ENCODE results near the gene RUBCNL. TPM values are rescaled to one million over a fixed set of nuclear protein-coding genes. Genes with fewer than 3 reads are reported as not detected.

The RUBCNL gene
- total RNA-seq, 1 donor from 2014 or later: 168 TPM

GRCh38 chr13:46372071-46372470 lies 15.0 kb downstream of the RUBCNL start:
- POLR2A ChIA-PET: interaction anchor here (0.6 to 7.2 kb wide), 7 partner anchors 9 to 32 kb away, joined by 7 to 95 read pairs (median 48); partner anchors contain the start of gene RUBCNL
- H3K27me3 Mint-ChIP-seq: no peaks in the 10 kb centered on the region
- peak overlapping the region; percentile 83 for H3K4me3 Mint-ChIP-seq
- peaks cover 89% of the 10 kb centered on the region for H3K36me3 Mint-ChIP-seq (ENCODE audit: low read depth)
- CTCF ChIA-PET: interaction anchor here (7.9 kb wide), 1 partner anchor 17 kb away, joined by 70 read pairs; the partner anchor contains the start of gene RUBCNL
- no peak for DNase-seq
- intact Hi-C loops (cut with micrococcal nuclease): loop anchor here (10.0 kb wide), 1 partner anchor 293 kb away; no protein-coding TSS in a partner anchor
- no peak for ATAC-seq (ENCODE audit: low read depth)
- peak overlapping the region; percentile 80 for H3K27ac Mint-ChIP-seq
- H3K4me1 Mint-ChIP-seq: peaks cover 94% of the 10 kb centered on the region
- H3K9me3 Mint-ChIP-seq: no peaks in the 10 kb centered on the region
- no peak for TF ChIP-seq CTCF (IDR thresholded peaks at IDR 0.05)

GRCh38 chr13:46369506-46370277 lies 17.4 kb downstream of the RUBCNL start:
- POLR2A ChIA-PET: interaction anchor here (0.5 to 7.2 kb wide), 16 partner anchors 9 to 209 kb away, joined by 3 to 95 read pairs (median 4); partner anchors contain the start of gene RUBCNL
- TF ChIP-seq CTCF (IDR thresholded peaks at IDR 0.05): no peak
- Mint-ChIP-seq H3K27ac (peak overlapping the region; percentile 90), H3K4me3 (peak overlapping the region; percentile 79), H3K36me3 (ENCODE audit: low read depth) (peaks cover 94% of the 10 kb centered on the region), H3K4me1 (peaks cover 77% of the 10 kb centered on the region), H3K9me3 (no peaks in the 10 kb centered on the region), H3K27me3 (no peaks in the 10 kb centered on the region)
- no peak for DNase-seq
- ATAC-seq (ENCODE audit: low read depth): peak; percentile 64
- intact Hi-C loops (cut with micrococcal nuclease): loop anchor here (1.0 to 10.0 kb wide), 5 partner anchors 15 to 295 kb away; partner anchors contain the start of gene RUBCNL
- CTCF ChIA-PET: interaction anchor here (1.0 to 7.9 kb wide), 5 partner anchors 11 to 31 kb away, joined by 4 to 70 read pairs (median 6); partner anchors contain the start of gene RUBCNL

GRCh38 chr13:46367617-46368327 lies 19.3 kb downstream of the RUBCNL start:
- ATAC-seq (ENCODE audit: low read depth) (no peak), DNase-seq (no peak)
- Mint-ChIP-seq H3K27me3 (no peaks in the 10 kb centered on the region), H3K4me3 (no peak overlapping the region), H3K4me1 (peaks cover 58% of the 10 kb centered on the region), H3K9me3 (no peaks in the 10 kb centered on the region), H3K27ac (peak overlapping the region; percentile 90), H3K36me3 (ENCODE audit: low read depth) (peaks cover 95% of the 10 kb centered on the region)
- ChIA-PET CTCF (no interaction called here), POLR2A (interaction anchor here (0.9 to 4.2 kb wide), 2 partner anchors 17 to 20 kb away, joined by 3 to 95 read pairs; partner anchors contain the start of gene RUBCNL)
- no peak for TF ChIP-seq CTCF (IDR thresholded peaks at IDR 0.05)
- intact Hi-C loops (cut with micrococcal nuclease): loop anchor here (2.0 to 5.0 kb wide), 2 partner anchors 35 to 89 kb away; no protein-coding TSS in a partner anchor

GRCh38 chr13:46361276-46361934 lies 25.6 kb downstream of the RUBCNL start:
- ChIA-PET POLR2A (interaction anchor here (0.7 kb wide), 1 partner anchor 19 kb away, joined by 3 read pairs; no protein-coding TSS in a partner anchor), CTCF (no interaction called here)
- Mint-ChIP-seq H3K9me3 (no peaks in the 10 kb centered on the region), H3K36me3 (ENCODE audit: low read depth) (peaks cover 86% of the 10 kb centered on the region), H3K4me3 (no peak overlapping the region), H3K4me1 (peaks cover 3% of the 10 kb centered on the region), H3K27ac (no peak overlapping the region), H3K27me3 (no peaks in the 10 kb centered on the region)
- ATAC-seq (ENCODE audit: low read depth) (no peak), DNase-seq (no peak)
- TF ChIP-seq CTCF (IDR thresholded peaks at IDR 0.05): no peak
- intact Hi-C loops (cut with micrococcal nuclease): no loop called here

All from activated B cell treated with CpG ODN at 0.5 μM for 24 hours (primary cell).